Measurements from ENCODE around the gene SLAMF1.
"Not testable (repeated sequence)": the region's sequence is repeated elsewhere in the genome, so short reads cannot be mapped to it uniquely, and the experiment has no call there.

The SLAMF1 gene

GRCh38 chr1:160588468-160588867 lies 58.4 kb downstream of the SLAMF1 start:
- DNase-seq, result no peak

GRCh38 chr1:160584784-160585183 lies 62.1 kb downstream of the SLAMF1 start:
- no peak for DNase-seq

- not testable (repeated sequence) for DNase-seq
These were observed 63.9 kb downstream of the SLAMF1 start for GRCh38 chr1:160582976-160583375.

GRCh38 chr1:160581961-160582360 lies 64.9 kb downstream of the SLAMF1 start:
- no peak for DNase-seq

- no peak for DNase-seq
These were observed 66.5 kb downstream of the SLAMF1 start for GRCh38 chr1:160580221-160580812.

- DNase-seq, result no peak
These were observed 67.6 kb downstream of the SLAMF1 start, which contains the start of gene CD84 for GRCh38 chr1:160579216-160579701. TSS of gene CD84 (minus strand) at chr1:160579496. CDS start at chr1:160579437, 59 bp downstream.

- DNase-seq, result no peak
These were observed 68.2 kb downstream of the SLAMF1 start for GRCh38 chr1:160578525-160579191.

- DNase-seq, result no peak
These were observed 68.7 kb downstream of the SLAMF1 start for GRCh38 chr1:160578175-160578524.

GRCh38 chr1:160577671-160578070 lies 69.2 kb downstream of the SLAMF1 start:
- DNase-seq, result no peak

GRCh38 chr1:160576884-160577283 lies 70.0 kb downstream of the SLAMF1 start:
- no peak for DNase-seq

- no peak for DNase-seq
These were observed 70.5 kb downstream of the SLAMF1 start for GRCh38 chr1:160576390-160576789.

GRCh38 chr1:160575112-160575664 lies 71.7 kb downstream of the SLAMF1 start:
- DNase-seq, result no peak

GRCh38 chr1:160570840-160571239 lies 76.0 kb downstream of the SLAMF1 start:
- DNase-seq, result no peak

GRCh38 chr1:160569806-160570205 lies 77.0 kb downstream of the SLAMF1 start:
- DNase-seq, result no peak

GRCh38 chr1:160567858-160568682 lies 78.8 kb downstream of the SLAMF1 start:
- no peak for DNase-seq

- DNase-seq, result no peak
These were observed 79.5 kb downstream of the SLAMF1 start for GRCh38 chr1:160567341-160567740.

- no peak for DNase-seq
These were observed 81.3 kb downstream of the SLAMF1 start for GRCh38 chr1:160565564-160565963.

GRCh38 chr1:160563230-160563629 lies 83.6 kb downstream of the SLAMF1 start:
- DNase-seq, result not testable (repeated sequence)

- not testable (repeated sequence) for DNase-seq
These were observed 84.1 kb downstream of the SLAMF1 start for GRCh38 chr1:160562745-160563144.

- no peak for DNase-seq
These were observed 86.0 kb downstream of the SLAMF1 start for GRCh38 chr1:160560806-160561205.

GRCh38 chr1:160560045-160560705 lies 86.7 kb downstream of the SLAMF1 start:
- no peak for DNase-seq

- not testable (repeated sequence) for DNase-seq
These were observed 87.4 kb downstream of the SLAMF1 start for GRCh38 chr1:160559437-160559836.
